ENCODE measurements around the gene KIAA1671.
A peak's percentile ranks its signal among the peaks of the same experiment; 100 is the strongest.

Gene KIAA1671

DNA sequence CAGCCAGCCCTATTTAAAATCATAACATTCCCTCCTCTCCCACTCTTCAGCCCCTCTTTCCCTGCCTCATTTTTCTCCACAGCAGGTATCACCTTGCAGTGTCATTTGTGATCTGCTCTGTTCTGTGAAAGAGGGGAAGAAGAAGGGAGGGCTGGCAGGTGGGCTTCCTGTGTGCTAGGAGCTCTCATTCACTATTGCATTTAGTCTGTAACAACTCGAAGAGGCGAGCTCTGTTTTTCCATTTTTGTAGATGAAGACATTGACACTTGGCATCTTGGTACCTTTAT, 195.1 kb downstream of the KIAA1671 start:
- DNase-seq (ENCODE audit: low spot score): no peak

DNA sequence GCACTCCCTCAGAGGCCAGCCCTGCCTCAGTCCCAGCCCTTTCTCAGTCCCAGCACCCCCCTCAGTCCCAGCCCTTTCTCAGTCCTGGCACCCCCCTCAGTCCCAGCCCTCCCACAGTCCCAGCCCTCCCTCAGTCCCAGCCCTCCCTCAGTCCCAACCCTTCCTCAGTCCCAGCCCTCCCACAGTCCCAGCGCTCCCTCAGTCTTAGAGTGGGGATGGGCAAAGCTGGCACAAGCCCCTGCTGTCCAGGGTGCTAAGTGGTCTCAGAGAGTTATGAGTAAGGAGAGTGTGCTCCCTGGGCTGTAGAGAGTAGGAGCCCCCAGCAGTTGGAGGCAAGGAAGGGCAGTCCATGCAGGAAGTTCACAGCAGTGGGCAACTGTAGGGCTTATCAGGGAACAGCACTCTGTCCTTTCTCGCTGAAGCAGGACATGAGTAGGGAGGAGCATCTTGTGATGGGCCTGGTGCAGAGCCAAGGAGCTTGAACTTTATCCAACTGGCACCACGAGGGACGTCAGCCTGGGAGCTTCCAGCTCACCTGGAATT, 195.7 kb downstream of the KIAA1671 start:
- DNase-seq (ENCODE audit: low spot score): no peak

DNA sequence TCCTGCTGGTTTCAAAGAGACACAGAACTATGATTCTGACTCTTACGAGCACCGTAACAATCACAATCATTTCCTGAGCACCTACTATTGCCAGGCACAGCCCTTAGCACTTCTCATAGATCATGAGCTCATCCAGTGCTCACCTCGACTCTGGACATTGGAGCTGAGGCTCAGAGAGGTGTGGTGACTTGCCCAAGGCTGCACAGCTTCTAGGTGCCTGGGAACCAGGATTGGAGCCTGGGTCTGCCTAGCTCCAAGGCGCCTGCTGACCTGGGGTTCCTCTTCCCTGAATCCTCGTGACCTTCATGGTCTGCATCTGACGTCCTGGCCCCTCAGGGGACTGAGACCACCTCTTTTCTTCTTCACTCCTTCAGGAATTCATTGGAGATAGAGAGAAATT, 196.5 kb downstream of the KIAA1671 start:
- no peak for DNase-seq (ENCODE audit: low spot score)

DNA sequence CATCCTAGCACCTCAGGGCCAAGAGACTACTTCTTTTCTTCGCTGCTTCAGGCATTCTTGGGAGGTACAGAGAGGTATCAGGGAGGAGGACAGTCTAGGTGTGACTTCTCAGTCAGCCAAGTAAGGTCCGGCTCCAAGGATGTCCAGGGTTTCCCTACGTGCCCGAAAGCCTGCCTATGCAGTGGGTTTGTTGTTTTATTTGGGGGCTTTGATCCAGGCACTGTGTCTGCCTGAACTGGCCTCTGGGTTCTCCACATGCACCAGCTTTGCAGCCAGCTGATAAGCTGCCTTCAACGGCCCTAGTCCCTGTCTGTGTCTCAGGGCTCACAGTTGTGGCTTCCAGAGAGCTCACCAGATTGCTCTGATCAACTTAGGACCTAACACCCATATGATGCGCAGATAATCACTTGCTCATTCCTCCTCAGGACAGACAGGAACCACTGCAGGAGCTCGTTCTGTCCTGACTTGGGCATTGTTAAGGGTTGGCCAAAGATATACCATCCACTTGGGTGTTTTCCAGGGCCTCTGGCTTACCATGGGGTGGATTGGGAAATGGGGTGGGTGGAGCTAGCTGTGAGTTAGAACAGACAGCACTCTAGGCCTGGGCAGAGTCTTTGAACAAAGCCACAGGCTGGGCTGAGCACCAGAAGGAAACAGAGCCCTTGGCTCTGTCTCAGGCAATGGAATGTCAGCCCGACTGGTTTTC, 201.6 kb downstream of the KIAA1671 start:
- DNase-seq (ENCODE audit: low spot score): peak; percentile 70

DNA sequence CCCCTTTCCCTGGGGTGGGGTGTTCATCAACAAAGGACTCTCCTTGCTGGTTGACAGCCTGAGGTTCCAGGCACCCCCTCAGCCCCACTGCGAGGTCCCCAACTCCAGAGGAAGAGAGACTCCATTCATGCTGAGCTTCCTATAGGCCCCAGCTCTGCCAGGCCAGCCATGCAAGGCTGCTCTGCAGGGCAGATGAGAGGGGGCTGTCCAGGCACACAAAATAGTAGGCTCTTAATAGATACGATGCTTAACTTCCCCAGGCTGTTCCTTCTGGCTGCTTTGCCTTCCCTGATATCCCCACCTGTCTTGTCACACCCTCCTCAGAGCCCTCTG, 202.1 kb downstream of the KIAA1671 start:
- no peak for DNase-seq (ENCODE audit: low spot score)

DNA sequence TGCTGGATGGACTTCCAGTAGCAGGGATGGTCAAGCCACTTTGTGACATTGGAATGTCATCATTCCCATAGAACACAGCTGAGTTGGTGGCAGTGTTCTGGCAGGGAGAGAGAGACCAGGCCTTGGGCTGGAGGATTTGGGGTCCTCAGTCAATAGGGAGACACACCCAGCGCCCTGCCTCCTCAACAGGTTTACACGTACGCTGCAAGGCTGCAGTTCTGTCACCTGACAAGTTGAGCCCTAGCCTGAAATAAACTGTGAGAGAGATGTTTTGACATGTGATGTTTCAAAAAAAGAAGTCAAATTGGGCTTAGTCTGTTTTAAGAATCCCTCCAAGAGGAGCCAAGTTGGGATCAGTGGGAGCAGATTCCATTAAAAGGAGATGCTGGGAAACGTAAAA, 204.2 kb downstream of the KIAA1671 start:
- no peak for DNase-seq (ENCODE audit: low spot score)

DNA sequence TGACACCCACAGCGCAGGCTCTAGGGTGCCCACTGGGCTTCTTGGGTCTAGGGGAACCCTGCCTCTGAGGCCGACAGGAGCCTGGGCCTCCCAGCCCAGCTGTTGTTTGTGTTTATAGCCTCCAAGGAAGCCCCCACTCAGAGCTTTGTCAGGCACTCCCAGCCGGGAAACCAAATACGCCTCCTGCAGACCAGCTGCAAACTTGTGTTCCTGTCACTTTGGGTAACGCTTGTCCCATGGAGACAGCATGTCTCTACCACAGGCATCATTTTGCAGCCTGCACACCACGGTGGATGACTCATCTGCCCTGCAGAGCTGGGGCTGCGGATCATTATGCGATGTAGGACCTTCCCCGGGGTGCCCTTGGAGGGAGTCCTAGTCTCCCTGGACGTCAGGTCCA, 206.5 kb downstream of the KIAA1671 start:
- no peak for DNase-seq (ENCODE audit: low spot score)

DNA sequence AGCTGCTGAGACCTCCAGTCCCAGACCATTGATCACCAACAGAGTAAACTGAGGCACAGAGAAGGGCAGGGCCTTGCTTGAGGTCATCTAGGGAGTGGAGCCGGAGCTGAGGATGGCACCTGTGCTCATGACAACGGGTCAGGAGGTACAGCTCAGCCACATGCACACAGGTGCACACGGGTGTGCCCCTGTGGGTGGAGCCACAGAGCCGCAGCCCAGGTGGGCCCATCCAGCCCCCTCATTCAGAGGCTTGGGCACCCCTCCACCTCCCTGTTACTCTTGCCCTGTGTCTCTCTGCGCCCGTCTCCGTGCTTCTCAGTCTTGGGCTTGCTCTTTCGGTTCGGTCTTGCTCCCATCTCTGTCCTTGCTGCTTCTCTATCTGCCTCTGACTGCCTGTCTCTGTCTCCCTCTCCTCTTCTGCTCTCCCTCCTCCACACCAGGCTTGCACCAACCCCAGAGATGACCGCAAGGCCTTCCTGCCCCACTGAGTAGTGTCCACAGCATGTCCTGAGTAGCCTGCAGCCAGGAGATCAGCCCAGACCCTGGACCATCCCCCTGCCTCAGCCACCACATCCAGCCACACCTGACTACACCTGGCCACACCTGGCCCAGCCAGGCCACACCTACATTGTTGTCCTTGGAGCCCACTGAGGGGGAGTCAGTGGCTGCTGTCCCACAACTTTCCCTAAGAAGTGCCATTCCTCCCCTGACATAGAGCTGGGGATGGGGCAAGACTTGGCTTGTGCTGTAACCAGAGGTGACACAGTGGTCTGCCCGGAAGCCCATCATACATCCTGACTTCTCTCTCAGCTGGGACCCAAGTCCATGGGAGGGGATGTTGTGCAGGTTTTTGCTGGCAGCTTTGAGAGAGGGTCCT, 207.8 kb downstream of the KIAA1671 start:
- DNase-seq (ENCODE audit: low spot score): no peak

DNA sequence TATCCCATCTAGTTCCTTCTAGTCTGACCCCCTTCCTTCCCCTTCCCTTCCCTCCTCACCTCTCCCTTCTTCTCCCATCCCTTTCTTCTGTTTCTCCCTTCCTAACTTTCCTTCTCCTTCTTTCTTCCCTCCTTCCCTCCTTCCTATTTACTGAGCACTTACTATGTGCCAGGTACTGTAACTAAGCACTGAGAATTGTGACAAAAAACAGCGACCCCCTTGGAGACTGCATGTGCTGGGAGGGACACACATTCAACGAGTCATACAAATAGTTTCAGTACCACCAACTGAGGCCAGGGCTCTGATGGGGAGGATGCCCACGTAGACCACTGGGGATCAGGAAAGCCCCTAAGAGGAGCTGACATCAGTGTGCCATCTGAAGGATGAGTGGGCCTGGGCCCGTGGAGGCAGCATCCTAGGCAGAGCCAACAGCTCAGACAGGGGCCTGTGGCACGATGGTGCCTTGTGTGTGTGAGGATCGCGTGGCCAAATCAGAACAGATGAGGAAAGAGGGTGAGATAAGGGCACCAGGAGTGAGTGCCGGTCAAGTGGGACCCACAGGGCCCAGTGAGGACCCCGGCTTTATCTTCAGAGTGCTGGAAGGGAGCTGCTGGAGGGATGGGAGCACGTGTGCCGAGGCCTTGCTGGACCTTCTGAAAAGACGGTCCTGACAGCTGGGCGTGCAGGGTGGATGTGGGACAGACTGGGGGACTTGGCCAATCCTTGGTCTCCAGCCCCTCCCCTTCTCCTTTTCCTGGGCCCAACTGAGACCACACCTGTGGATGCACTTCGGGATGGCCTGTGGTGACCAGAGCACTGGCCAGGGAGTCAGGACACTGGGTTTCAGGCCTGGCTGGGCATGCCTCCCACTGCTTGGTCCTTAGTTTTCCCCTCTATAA, 208.8 kb downstream of the KIAA1671 start:
- no peak for DNase-seq (ENCODE audit: low spot score)

DNA sequence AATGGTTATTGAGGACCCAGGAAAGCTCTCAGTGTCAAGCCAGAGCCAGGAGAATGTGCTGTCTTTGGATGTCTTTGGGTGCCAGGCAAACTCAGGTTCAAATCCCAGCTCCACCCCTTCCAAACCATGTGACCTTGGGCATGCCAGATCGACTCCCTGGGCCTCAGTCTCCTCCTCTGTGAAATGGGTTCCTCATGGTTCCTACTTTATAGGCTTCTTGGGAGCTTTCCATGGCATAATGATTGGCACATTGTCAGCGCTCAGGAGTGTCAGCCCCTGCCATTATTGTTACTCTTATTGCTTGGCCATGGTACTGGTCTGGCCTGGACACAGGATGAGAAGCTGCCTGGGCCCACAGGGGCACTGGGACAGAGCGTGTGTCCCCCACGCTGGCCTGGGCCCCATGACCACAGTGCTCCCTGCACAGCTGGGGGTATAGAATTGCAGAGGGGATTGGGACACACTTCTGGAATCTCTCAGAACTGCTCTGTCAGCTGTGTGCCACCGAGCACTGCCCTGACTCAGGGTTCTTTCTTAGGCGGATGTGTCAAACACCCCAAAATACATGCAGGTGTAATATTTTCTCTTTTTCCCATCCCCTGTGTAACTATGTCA, 209.5 kb downstream of the KIAA1671 start:
- DNase-seq (ENCODE audit: low spot score): no peak

DNA sequence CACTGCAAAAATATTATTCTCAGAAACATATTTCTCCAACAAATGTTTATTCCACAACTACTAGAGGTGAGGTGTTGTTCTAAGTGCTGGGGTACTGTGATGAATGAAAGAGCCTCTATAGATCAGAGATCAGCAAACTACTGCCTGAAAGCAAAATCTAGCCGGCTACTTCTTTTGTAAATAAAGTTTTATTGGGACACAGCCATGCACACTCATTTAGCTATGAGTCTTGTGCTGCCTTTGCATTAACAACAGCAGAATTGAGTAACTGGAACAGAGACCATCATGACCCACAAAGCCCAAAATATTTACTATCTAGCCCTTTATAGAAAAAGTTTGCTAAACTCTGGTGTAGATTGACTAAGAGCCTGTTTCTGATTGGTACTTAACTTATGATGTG, 210.0 kb downstream of the KIAA1671 start:
- no peak for DNase-seq (ENCODE audit: low spot score)

DNA sequence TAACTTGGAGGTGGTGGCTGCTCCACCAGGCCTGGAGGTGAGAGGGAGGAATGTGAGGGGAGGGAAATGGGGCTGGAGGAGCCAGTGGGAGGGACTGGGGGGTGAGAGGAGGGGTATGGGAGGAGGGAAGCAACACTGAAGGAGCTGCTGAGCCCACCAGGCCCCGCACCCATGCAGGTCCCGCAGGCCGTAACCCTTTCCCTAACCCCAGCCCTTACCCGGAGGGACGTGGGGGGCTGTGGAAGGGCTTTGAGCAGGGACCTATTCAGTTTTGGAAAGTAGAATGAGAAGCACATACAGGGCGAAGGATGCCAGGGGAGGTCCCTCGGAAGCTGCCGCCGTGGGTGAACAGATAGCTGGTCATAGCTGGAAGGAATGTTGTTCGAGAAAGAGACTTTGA, 213.3 kb downstream of the KIAA1671 start:
- no peak for DNase-seq (ENCODE audit: low spot score)

DNA sequence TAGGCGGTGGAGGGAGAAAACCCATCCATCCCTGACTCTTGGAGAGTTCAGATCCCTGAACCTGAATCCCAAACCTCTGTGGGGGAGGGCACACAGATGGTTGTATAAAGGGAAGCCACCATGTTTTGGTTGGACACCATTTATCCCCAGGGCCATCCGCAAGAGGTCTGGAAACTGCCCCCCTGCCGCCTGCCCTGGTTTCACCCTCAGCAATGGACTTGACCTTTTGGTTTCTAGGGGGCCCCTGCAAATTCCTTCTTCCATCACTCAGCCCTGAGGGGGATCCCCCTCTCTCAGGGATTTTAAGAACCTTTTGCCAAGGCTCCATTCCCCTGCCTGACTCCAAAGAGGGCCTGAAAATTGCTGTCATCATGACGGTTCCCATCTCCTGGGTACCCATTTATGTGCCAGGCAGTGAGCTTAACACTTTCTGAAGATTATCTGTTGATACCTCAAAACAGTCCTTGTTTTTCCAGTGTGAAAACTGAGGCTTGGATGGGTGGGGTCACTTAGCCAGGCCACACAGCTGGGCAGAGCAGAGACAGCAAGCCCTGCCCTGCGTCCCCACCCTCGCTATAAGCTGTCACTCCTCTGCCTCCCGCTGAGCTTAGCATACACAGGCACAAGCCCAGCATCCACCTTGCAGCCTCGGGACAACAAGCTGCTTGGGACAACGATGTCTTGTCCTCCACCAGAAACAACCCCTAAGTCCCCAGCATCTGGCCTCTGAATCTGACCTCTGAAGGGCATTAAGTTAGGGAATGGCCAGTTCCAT, 213.9 kb downstream of the KIAA1671 start:
- DNase-seq (ENCODE audit: low spot score): no peak

DNA sequence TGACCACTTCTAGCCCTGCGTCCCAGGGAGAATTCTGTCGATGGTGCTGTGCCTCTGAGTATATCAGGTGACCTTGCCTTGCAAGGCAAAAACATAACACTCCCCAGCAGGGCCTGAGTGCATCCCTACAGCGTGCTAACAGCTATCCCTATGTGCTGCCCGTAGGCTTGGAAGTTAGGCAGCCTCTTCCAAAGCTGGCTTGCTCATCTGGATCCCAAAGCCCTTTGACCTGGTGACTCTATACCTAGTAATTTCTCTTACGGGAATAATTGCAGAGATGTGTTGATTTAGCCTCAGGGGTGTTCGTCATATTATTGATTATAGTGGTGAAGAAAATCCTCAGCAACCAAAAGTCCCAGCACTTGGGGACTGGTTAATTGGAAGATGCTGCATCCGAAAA, 214.6 kb downstream of the KIAA1671 start:
- no peak for DNase-seq (ENCODE audit: low spot score)

DNA sequence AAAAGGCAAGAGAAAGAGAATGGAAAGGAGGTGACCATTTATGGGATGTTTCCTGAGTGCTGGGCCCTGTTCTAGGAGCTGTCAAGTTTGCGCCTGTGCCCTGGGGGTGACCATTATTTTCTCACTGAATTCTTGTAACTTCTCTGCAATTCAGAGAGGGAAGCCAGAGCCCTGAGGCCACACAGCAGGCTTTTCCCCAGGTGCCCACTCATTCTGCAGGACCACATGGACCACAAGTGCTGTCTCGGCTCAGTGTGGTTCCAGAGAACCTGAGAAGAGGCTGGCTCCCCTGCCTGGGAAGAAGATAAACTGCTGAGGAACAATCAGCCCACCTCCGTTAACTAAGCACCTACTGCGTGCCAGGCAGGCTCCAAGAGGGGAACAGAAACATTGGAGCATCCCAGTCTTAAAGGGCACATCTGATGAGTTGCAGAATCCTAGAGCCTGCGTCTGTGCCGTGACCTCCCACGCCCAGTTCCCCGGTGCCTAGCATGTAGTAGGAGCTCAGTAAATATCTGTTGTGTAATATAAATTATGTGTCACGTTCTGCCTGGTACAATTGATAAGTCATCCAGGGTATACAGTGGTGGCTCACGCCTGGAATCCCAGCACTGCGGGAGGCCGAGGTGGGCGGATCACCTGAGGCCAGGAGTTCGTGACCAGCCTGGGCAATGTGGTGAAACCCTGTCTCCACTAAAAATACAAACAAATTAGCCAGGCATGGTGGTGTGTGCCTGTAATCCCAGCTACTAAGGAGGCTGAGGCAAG, 215.5 kb downstream of the KIAA1671 start:
- DNase-seq (ENCODE audit: low spot score): no peak

DNA sequence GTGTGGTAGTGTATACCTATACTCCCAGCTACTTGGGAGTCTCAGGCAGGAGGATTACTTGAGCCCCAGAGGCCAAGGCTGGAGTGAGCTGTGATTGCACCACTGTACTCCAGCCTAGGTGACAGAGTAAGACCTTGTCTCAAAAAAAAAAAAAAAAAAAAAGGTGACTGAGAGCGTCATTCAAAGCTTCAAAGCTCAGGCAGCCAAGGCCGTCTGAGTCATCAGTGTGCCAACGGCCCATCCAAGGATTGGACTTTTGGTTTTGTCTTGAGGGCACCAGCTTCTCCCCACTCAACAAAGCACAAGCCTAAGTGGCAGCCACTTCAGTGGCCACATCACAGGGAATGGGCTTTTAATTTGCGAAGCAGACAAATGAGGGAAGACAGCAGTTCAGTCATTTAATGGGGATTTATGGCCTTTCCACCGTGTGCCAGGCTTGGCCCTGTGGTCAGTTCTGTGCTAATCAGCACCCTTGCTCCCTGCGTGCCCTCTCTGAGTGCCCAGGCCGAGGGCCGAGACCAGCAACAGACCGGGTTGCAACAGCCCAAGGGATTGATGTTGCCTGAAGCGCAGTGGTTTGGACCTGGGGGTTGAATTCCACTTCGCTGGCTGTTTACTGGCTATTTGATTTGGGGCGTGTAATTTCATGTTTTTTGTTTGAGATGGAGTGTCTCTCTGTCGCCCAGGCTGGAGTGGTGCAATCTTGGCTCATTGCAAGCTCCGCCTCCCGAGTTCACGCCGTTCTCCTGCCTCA, 216.9 kb downstream of the KIAA1671 start:
- no peak for DNase-seq (ENCODE audit: low spot score)

DNA sequence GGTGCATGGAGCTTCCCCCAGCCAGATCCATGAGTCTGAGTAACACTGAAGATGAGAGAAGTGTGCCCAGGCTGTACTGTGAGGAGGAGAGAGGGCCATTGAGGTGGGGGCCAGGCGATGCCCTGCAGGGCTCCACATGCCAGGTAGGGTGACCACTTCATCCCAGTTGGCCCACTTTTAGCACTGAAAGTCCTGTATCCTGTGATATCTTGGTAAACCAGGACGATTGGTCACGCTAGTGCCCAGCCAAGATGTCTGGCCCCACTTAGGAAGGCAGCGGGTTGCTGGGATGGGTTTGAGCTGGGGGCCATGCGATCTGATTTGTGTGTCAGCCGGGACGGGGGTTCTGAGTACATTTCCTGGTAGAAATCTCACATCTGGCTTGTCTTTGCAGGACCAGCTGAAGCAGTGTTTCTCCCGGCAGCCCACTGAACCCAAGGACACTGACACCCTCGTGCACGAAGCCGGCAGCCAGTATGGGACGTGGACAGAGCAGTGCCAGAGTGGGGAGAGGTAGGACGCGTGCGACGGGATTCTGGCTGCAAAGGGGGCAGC, 218.0 kb downstream of the KIAA1671 start:
- no peak for DNase-seq (ENCODE audit: low spot score)

DNA sequence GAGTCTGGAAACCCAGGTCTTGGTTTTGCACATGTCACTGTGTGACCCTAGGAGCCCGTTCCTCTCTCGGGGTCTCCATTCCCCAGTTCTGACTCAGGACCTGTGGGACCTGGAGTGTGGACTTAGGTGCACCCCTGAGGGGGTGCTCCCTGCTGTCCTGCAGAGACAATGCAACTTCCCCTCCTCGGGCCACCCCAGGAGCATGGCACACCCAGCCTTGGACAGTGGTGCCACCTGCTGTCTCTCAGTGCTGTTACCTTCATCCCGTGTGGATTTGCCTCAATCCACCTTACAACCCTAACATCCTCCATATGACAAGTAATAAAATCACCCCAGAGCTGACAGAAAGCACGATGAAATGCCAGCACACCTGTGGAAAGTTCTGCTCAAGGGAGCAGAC, 219.6 kb downstream of the KIAA1671 start:
- DNase-seq (ENCODE audit: low spot score): no peak

DNA sequence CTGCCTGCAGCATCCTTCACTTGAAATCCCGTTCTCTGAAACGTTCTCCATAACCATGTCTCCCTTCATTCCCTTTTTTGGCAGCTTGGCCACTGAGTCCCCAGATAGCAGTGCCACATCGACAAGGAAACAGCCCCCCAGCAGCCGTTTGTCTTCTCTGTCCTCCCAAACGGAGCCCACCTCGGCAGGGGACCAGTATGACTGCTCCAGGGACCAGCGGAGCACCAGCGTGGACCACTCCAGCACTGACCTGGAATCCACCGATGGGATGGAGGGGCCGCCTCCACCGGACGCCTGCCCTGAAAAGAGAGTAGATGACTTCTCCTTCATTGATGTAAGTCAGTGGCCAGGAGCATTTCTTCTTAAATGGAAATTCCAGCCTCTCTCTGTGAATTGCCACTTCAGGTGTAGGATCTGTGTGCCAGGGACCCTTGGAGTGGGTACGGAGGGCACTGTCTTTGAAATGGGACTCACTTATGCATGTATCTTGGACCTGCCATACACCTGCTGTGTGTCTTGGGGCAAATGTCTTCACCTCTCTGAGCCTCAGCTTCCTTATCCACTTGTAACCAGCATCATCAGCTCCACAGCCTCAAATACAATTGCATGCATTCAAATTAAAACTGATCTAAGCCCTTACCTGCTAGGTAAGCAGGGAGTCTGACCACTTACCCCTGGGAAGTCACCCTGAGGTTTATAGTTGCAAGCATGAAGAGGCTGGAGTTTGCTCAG, 221.8 kb downstream of the KIAA1671 start:
- no peak for DNase-seq (ENCODE audit: low spot score)

Data from GM03348 (cell line).